GM19025 (cell line): ENCODE measurements around the gene RSPH6A.

Source experiments
- ATAC-seq: cut with Tn5 transposase; IDR thresholded peaks from one replicate; pipeline ENCODE4 v1.9.1; 2021; ENCODE audit warnings: mild to moderate bottlenecking, low read depth, moderate library complexity; ENCODE audit not compliant: unreplicated experiment

Gene RSPH6A

GRCh38 chr19:45825917-45826893 lies 11.1 kb upstream of the RSPH6A start:
- no peak for ATAC-seq

DNA sequence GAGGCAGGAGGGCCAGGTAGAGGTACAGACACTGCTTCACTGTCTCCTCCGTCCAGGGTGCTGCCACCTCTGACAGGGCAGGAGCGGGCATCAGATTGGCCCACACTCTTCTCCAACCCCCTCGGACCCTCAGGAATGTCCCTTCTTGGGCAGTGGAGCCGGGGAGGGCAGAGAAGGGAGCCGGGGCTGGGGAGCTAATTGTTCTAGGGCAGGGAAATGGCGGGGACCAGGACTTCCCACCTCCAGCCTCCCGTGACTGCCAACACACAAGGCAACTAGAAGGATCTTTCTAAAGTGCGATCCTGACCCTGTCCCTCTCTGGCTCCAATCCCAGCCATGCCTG lies 10.1 kb upstream of the RSPH6A start:
- ATAC-seq, result no peak

GRCh38 chr19:45824531-45825262 lies 9.6 kb upstream of the RSPH6A start:
- no peak for ATAC-seq

GRCh38 chr19:45824041-45824471 lies 8.9 kb upstream of the RSPH6A start:
- ATAC-seq, result no peak

DNA sequence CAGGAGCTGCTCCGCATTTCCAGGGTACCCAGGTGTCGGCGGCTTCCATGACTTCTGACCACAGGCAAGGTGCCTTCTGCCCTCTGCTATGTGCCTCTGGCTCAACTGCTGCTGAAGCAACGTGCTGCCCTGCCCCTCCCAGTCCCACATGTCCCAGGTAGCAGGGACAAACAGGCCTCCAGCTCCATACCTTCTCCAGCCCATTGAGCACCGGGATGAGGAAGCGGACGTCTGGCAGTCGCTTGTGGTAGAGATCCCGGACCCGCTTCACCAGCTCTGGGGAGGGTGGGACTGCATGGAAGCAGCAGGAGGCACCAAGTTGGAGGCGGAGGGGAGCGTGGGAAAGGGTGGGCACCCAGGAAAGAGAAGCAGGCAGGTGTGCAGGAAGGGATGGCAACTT lies 8.1 kb upstream of the RSPH6A start:
- ATAC-seq, result no peak

- ATAC-seq, result no peak
Measured at GRCh38 chr19:45822716-45823115, 7.6 kb upstream of the RSPH6A start.

DNA sequence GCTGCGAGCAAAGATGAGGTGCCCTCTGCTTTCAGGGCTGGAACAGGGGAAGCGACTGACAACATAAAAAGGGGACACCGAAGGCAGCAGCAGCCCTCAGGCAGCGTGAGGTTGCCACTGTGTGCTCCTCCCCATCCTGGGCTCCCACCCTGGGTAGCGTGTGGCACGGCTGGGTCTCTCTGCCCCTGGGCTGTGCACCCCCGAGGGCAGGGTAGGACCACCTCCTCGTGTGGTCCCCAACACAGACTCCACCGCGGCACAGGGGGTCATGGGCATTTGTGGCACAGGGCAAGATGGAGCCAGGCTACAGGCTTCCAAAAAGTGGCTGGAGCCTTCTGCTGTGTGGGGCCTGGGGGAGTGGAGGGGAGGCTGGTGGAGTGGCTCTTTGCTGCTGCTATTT lies 6.5 kb upstream of the RSPH6A start:
- no peak for ATAC-seq

GRCh38 chr19:45821103-45821521 lies 6.0 kb upstream of the RSPH6A start:
- ATAC-seq, result no peak

DNA sequence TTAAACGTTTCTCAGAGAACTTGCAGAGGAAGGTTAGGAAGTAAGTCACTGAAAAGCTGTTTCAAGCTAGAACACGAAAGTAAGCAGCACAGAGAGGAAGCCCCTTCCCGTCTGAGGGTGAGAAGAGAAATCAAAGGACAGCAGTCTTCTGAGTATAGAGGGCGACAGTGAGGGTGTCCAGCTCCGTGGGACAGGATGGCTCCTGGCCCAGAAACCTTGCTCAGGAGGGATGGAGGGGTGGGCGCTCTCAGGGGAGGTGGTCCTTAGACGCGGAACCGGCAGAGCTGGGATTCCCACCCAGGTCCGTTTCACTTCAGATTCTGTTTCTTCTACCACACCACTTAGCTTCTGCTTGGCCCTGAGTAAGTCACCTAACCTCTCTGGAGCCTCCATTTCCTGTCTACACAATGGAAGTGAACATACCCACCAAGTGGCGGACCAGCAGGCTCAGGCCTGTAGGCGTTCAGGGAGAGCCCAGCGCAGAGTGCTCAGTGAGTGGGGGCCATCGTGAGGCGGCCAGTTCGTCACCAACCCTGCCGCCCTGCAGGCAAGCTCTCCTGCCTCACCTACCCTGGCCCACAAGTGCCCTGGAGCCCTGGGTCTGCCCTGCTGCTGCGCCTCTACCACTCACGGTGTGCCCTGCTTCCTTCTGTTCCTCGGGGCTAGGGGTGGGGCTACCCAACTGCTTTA lies 5.5 kb upstream of the RSPH6A start:
- ATAC-seq, result no peak

GRCh38 chr19:45819769-45820168 lies 4.7 kb upstream of the RSPH6A start:
- ATAC-seq, result no peak

DNA sequence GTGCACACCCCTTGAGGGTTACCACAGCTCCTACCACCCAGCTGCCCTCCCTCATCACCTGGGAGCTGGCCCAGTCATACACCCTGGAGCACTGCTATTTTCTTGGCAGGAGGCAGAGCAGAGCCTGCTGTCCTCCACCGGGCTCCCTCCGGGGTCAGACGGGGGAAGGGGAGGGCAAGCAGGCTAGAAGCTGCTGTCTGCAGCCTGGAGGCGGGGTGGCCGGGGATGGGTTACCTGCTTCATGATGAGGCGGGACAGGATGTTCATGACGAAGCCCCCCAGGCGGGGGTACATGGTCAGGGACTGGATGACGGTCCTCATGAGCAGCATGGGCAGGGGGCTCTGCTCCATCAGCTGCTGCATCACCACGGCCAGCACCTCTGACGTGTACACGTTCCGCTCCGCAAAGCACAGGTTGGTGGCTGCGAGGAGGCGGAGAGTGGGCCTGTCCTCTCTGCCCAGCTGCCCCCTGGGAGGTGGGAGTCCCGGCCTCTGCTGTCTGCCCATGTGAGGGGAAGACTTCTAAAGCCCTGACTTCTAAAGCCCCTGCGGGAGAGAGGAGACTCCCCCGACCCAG lies 2.7 kb upstream of the RSPH6A start:
- ATAC-seq, result no peak

GRCh38 chr19:45817010-45817724 lies 2.1 kb upstream of the RSPH6A start:
- peak; percentile 71 for ATAC-seq

DNA sequence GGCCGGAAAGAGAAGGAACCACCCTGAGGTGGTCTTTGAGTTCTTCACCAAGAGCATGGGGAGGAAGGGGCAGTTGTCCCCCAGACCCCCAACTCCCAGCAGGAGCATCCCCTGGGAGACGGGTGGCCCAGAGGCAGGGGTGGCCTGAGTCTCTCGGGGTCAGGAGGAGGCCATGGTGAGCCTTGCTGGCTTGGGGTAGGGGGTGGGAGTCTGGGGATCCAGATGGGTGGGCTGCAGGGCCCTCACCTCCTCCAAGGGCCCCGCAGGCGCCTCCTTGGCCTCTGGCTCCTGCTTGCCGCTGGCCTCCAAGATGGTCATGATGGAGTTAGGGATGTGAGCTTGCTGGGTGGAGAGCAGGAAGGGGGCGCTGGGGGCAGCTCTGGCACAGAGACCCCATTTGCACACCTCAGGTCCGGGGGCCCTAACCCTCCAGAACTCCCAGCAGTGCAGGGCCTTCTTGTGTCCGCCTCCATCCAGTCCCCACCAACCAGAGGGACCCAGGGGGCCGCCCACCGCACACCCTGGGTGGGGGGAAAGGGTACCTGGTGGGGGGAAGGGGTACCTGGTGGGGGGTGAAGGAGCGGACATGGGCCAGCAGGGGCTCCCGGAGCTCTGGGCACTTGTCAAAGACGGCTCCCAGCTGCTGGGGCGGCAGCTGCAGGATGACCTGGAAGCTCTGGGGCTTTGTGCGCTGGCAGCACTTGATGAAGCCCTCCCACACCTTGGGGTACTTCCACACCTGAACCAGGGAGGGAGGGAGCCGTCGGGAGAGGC lies 1.3 kb upstream of the RSPH6A start:
- ATAC-seq, result no peak

- ATAC-seq, result no peak
Measured at GRCh38 chr19:45815481-45816216, 541 bp upstream of the RSPH6A start.

- no peak for ATAC-seq
Measured at GRCh38 chr19:45814166-45814780, 835 bp downstream of the RSPH6A start.

DNA sequence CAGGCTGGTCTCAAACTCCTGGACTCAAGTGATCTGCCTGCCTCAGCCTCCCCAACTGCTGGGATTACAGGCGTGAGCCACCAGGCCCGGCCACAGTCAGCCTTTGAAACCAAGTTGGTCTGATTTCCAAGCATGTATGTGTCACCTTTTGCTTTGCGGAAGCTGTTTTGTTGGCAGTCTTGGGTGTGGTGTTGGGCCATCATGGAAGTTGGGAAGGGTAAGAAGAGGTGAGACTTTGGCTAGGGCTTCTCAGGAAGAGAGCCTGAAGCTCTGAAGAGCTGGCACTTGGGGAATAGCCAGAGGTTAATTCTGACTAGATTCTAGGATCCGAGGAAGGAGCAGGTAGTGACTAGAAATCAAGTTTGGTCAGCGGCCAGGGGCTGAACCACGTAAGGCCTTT lies 2.8 kb downstream of the RSPH6A start:
- no peak for ATAC-seq

- no peak for ATAC-seq
Measured at GRCh38 chr19:45809643-45810159, 5.4 kb downstream of the RSPH6A start.

DNA sequence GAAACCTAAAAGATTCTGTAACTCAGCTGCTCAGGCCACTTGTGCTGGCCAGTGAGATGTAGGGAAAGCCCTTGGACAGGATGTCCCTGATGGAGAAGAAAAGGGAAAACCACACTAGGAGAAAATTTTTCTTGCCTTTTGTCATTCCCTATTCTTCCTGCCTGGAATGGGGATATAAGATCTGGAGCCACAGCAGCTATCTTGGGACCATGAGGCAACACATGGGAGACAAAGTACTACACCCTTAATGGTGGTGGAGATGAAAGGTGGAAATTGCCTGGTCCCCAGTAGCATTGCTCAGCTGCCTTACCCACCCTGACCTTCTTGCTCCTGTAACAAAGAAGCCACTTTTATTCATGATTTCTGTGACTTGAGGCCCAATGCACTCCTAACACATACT lies 9.4 kb downstream of the RSPH6A start:
- ATAC-seq, result no peak
